GM19240 (cell line): ENCODE results near the gene TMEM101.
A peak's percentile ranks its signal among the peaks of the same experiment; 100 is the strongest.
"Not testable (repeated sequence)": the region's sequence is repeated elsewhere in the genome, so short reads cannot be mapped to it uniquely, and the experiment has no call there.

Experiments
- DNase-seq: peaks from one replicate; pipeline ENCODE4 v3.0.0; 2011; ENCODE audit warnings: low spot score; ENCODE audit not compliant: insufficient read length

TMEM101 gene

GRCh38 chr17:44024271-44024663 lies 9.5 kb upstream of the TMEM101 start:
- no peak for DNase-seq

- no peak for DNase-seq
Observed at GRCh38 chr17:44023545-44024270, 8.9 kb upstream of the TMEM101 start.

DNA sequence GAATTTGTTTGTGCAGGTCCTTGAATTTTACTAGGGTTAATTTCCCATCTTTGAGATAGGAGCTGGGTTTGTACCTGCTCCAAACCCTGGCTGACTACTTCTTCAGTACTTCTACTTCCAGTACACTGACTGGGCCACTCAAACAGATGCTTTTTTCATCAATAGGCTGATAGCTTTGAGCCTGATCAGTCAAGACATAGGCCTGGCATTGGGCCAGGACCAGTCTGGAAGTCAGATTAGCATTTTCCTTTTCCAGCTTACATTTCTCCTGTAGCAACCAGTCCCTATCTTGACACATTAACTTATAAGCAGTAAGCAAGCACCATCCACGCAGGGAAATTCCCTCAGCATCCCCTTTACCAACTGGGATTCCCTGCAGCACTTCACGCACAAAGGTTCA lies 7.5 kb upstream of the TMEM101 start:
- DNase-seq = no peak

DNA sequence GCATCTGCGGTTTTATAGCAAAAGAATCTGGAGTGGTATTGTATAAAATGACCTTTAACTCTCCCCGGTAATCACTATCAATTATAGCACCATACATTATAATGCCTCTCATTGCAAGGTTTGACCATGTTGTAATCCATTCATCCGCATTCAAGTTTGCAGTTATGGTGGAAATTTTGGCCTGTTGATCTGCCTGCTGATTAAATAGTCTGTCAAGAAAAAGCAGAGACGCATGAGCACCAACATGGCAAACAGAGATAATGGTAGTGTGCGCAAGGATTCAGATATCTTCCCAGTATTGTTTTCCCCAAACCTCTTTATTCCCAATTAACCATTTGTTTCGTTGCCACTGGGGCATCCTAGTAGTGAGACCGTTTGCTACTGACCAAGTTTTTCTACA lies 6.5 kb upstream of the TMEM101 start:
- DNase-seq = not testable (repeated sequence)

DNA sequence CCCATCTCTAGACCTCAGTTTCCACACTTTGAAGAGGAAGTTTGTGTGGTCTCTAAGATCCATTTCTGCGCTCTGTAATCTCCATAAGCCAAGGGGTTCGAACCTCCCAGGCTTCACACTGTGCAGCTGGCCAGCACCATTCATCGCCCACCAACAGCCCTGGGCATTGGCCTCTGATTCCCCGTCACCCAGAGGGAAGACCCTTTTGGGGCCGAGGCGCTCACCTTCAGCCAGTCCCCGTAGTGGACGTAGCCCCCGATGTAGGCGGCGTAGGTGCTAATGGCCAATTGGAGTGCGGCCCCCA lies 678 bp downstream of the TMEM101 start:
- no peak for DNase-seq

DNA sequence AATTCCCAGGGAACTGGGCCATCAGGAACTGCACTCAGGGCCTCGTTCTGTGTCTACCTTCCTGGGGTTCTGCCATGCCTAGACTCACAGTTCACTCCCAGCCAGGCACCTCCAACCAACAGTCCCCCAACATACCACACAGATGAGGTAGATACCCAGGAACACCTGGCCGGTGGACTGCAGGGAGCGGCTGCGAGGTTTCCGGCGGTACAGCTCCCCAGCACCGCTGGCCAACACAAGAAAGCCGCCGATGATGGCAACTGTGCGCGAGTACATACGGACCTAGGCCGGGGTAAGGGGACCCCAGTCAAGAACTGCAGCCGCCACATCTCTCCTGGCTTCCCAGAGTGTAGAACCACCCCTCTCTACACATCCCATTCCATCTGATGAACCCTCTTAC lies 1.9 kb downstream of the TMEM101 start:
- no peak for DNase-seq

- no peak for DNase-seq
Observed at GRCh38 chr17:44012391-44012790, 2.4 kb downstream of the TMEM101 start.

DNA sequence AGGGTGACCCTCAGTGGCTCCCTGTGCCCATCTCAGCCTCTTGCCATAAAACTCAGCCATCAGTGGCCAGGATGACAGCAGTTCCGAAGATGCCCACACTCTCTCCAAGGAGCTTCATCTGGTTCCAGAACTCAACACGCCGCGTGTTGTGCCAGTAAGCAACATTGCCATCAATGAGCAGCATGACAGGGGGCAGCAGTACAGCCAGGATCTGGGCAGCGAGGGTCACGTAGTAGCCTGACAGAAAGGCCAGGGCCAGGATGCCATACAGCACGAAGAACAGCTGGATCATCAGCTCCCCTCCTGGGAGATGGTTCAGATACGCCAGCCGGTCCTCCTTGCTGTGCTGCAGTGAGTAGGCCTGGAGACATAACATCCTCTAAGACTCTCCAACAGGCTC lies 2.9 kb downstream of the TMEM101 start:
- no peak for DNase-seq

DNA sequence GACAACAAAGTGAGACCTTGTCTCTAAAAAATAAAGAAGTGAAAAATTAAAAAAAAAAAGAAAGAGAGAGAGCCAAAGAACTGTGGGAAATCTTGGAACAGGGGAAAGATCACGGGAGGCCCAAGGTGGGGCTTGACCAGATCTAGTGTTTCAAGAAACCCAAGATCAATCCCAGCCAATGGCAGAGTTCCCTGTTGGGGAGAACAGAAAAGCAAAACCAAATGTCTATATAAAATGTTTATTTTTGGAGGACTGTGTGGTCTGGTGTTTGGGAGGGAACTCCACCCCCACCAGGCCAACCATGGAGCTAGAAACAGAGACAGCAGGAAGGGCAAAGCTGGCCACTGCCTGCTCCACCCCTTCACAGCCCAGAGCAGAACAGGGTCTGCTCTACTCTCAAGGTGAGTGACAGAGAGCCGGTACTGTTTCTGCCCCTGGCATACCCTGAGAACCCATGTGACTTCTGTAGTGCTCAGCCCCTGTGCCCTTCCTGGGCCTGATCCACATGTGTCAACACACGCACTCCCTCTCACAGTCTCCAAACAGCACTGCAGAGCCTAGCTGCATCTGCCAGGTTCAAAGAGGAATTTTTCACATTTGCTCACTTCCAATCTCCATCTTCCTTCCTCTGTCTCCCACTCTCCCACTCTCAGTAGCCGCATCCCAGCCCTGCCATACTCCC lies 3.7 kb downstream of the TMEM101 start:
- DNase-seq = no peak

DNA sequence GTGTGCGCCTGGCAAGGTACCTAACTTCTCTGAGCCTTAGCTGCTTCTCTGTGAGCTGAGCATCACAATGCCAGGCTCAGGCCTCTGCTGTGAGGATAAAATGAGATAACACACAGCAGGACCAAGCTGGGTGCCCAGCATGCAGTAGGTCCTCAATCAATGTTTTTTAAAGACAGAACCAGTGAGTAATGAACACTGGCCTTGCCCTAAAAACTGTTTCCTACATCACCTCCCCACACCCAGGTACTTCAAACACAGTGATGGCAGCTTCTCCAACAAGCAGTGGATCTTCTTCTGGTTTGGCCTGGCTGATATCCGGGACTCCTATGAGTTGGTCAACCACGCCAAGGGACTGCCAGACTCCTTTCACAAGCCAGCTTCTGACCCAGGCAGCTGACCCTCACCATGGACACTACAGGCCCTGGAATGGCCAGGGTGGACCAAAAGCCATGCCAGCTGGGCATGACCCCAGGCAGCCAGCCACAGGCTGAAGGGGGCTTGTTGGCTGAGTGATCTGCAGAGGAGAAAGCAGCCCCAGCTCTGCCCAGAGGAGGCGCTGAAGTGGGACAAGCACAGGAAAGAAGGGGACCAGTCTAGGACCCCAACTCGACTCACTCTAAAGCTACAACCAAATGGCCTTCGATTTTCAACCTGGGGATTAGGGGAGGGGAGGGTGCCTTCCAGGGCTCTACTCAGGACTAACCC lies 6.4 kb downstream of the TMEM101 start:
- no peak for DNase-seq

- DNase-seq = no peak
Observed at GRCh38 chr17:44007346-44008204, 7.2 kb downstream of the TMEM101 start.

DNA sequence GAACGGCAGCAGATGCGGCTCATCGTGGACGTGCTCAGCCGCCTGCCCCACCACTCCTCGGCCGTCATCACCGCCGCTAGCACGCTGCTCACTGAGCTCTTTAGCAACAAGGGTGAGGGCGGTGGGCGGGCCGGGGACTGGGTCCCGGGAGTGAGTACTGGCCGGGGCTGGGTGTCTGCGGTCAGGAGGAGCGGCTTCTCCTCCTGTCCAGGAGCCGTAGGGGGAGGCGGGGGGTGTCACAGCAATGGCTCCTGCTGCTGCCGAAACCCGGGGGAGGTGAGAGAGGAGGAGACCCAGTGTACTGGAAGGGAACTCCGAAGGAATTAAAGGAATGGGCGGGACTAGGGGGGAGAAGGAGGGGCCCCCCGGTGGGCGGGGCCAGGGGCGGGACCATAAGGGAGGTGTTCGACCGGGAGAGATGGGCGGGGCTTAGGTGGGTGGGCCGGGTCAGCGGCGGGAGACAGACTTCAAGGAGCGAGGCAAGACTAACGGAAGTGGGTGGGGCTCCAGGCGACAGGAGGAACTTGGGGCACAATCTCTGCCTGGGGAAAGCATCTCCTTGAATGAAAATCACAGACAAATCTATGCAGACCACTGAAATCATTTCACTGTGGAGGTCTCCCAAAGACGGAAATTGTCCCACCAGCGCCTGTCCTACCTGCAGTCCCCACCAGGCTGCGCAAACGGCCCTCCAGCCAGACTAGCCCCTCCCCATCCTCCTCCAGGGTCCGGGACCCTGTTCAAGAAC lies 8.0 kb downstream of the TMEM101 start:
- peak; percentile 94 for DNase-seq

- peak; percentile 18 for DNase-seq
Observed at GRCh38 chr17:44006272-44006597, 8.5 kb downstream of the TMEM101 start.

GRCh38 chr17:44005527-44006271 lies 9.1 kb downstream of the TMEM101 start:
- DNase-seq = no peak

GRCh38 chr17:44004761-44005526 lies 9.8 kb downstream of the TMEM101 start:
- DNase-seq = no peak

- no peak for DNase-seq
Observed at GRCh38 chr17:44004077-44004760, 10.5 kb downstream of the TMEM101 start, which contains the start of gene NAGS. Gene NAGS (plus strand): TSS chr17:44004622. CDS start chr17:44004664, 42 bp downstream.

- DNase-seq = no peak
Observed at GRCh38 chr17:44002141-44002848, 12.5 kb downstream of the TMEM101 start.

DNA sequence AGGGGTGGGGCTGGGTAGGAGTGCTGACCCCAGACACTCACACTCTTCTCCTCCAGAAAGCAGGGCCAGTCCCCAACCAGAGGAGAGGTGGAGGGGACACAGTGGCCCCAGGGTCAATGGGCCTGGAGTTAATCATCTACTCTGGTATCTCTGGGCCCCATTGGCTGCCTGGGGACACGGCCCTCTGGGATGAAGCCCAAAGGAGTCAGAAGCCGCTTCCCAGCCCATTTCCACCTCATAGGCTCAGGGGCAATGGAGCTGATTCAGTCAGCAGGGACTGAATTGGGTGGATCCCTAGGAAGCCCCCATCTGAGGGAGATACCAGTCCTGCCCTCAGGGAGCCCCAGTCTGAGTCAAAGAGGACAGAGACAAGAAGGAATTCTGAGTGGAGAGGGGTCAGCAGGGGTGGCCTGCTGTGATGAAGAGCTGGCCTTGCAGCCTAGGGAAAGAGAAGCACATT lies 13.3 kb downstream of the TMEM101 start:
- DNase-seq = no peak
